Liver (tissue), 9 donors: Measurements from ENCODE around the gene UNC79. TPM values are rescaled to one million over a fixed set of nuclear protein-coding genes. Genes with fewer than 3 reads are reported as not detected.

Source experiments
- DNase-seq: peaks from one replicate; pipeline ENCODE4 v3.0.0-alpha.2; 2017; ENCODE audit warnings: low spot score
- H3K27ac ChIP-seq, 2 donors: one replicate each; pipeline ENCODE4 v1.7.0; 2013; ENCODE audit warnings: inconsistent platforms in 2 of 2, low read length in 2 of 2, control low read depth in 1 of 2, low read depth in 1 of 2, mild to moderate bottlenecking in 1 of 2
- H3K27me3 ChIP-seq, 4 donors: one replicate each; pipeline versions ENCODE4 v1.6.1 to v1.7.0; 2013; ENCODE audit warnings: low read length in 3 of 4, inconsistent platforms in 1 of 4, mild to moderate bottlenecking in 1 of 4, moderate library complexity in 1 of 4; ENCODE audit not compliant: control insufficient read depth in 4 of 4, insufficient read depth in 4 of 4
- H3K36me3 ChIP-seq, 4 donors: one replicate each; pipeline versions ENCODE4 v1.6.1 to v1.7.0; 2013; ENCODE audit warnings: low read length in 3 of 4, mild to moderate bottlenecking in 3 of 4, low read depth in 1 of 4, moderate library complexity in 1 of 4; ENCODE audit not compliant: control insufficient read depth in 4 of 4, insufficient read depth in 3 of 4
- H3K4me1 ChIP-seq, 4 donors: one replicate each; pipeline versions ENCODE4 v1.6.1 to v1.7.0; 2013; ENCODE audit warnings: low read length in 3 of 4, mild to moderate bottlenecking in 3 of 4, moderate library complexity in 1 of 4; ENCODE audit not compliant: control insufficient read depth in 4 of 4, insufficient read depth in 4 of 4
- H3K4me3 ChIP-seq, 3 donors: one replicate each; pipeline versions ENCODE4 v1.6.1 to v1.7.0; 2013; ENCODE audit warnings: low read length in 3 of 3, control low read depth in 1 of 3, low read depth in 1 of 3, mild to moderate bottlenecking in 1 of 3
- H3K9ac ChIP-seq, 2 donors: one replicate each; pipeline ENCODE4 v1.7.0; 2013; ENCODE audit warnings: low read length in 2 of 2, mild to moderate bottlenecking in 2 of 2, moderate library complexity in 2 of 2, control low read depth in 1 of 2, low read depth in 1 of 2
- H3K9me3 ChIP-seq, 4 donors: one replicate each; pipeline versions ENCODE4 v1.6.1 to v1.7.0; 2013; ENCODE audit warnings: low read length in 3 of 4; ENCODE audit not compliant: control insufficient read depth in 4 of 4
- CTCF ChIP-seq: fragments of 150-350 bp; IDR thresholded peaks from 2 replicates; pipeline ENCODE4 v1.5.1; 2017; ENCODE audit warnings: improper control_type of control experiment, low read depth, low read length; ENCODE audit not compliant: missing input control
- EGR1 ChIP-seq, 2 donors: IDR thresholded peaks; 2 replicates each; pipeline ENCODE4 v1.6.1; 2016 to 2018; ENCODE audit warnings: antibody characterized with exemption in 2 of 2, low read depth in 2 of 2
- FOXA1 ChIP-seq: IDR thresholded peaks from 2 replicates; pipeline ENCODE4 v1.6.1; 2016; ENCODE audit warnings: antibody characterized with exemption
- FOXA2 ChIP-seq: IDR thresholded peaks from 2 replicates; pipeline ENCODE4 v1.6.1; 2016; ENCODE audit warnings: antibody characterized with exemption
- HNF4G ChIP-seq: IDR thresholded peaks from 2 replicates; pipeline ENCODE4 v1.6.1; 2016; ENCODE audit warnings: antibody characterized with exemption
- JUND ChIP-seq, 2 donors: IDR thresholded peaks; 2 replicates each; pipeline ENCODE4 v1.6.1; 2016; ENCODE audit warnings: antibody characterized with exemption in 2 of 2
- NR2F2 ChIP-seq: IDR thresholded peaks from 2 replicates; pipeline ENCODE4 v1.6.1; 2016; ENCODE audit warnings: antibody characterized with exemption
- RAD21 ChIP-seq, 2 donors: IDR thresholded peaks; 2 replicates each; pipeline ENCODE4 v1.6.1; 2016; ENCODE audit warnings: antibody characterized with exemption in 2 of 2, mild to moderate bottlenecking in 2 of 2
- RXRA ChIP-seq, 2 donors: IDR thresholded peaks; 2 replicates each; pipeline ENCODE4 v1.6.1; 2017 to 2018; ENCODE audit warnings: antibody characterized with exemption in 2 of 2, mild to moderate bottlenecking in 1 of 2
- TAF1 ChIP-seq: conservative IDR thresholded peaks from 2 replicates; pipeline ENCODE4 v1.6.1; 2016; ENCODE audit warnings: antibody characterized with exemption, mild to moderate bottlenecking
- YY1 ChIP-seq: IDR thresholded peaks from 2 replicates; pipeline ENCODE4 v1.6.1; 2016; ENCODE audit warnings: antibody characterized with exemption, mild to moderate bottlenecking
- WGBS: extraction: QIAGEN DNeasy Blood & Tissue Kit; methylation state at CpG from one replicate; pipeline ENCODE4 v1.1.7; 2013; 5-methylcytosine and 5-hydroxymethylcytosine counted together
- polyA plus RNA-seq, 2 donors: library from polyadenylated mRNA; stranded (reverse) in 1 of 2; unstranded in 1 of 2; fragments of 200-250 nt in 1 of 2; fragments of >200 nt in 1 of 2; fragmentation: Nextera tagmentation in 1 of 2; extraction: Ambion mirVana in 1 of 2; gene quantifications; one replicate each; pipeline versions ENCODE4 v1.2.1 to v1.2.3, GENCODE V29; 2013 to 2015
- total RNA-seq, 2 donors: library from RNA; depleted of rRNA; stranded (reverse); fragments of >200 nt; gene quantifications; one replicate each; pipeline ENCODE4 v1.2.3, GENCODE V29; 2014
- TF ChIP-seq, protein P1 (sequence below): IDR thresholded peaks from 2 replicates; pipeline ENCODE4 v1.6.1; 2016; ENCODE audit warnings: antibody characterized with exemption
- TF ChIP-seq, protein P2 (sequence below): IDR thresholded peaks from 2 replicates; pipeline ENCODE4 v1.6.1; 2016; ENCODE audit warnings: antibody characterized with exemption
- TF ChIP-seq, protein P3 (sequence below): IDR thresholded peaks from 2 replicates; pipeline ENCODE4 v1.6.1; 2016; ENCODE audit warnings: antibody characterized with exemption
- donor health status: healthy.
- donor health status: healthy.
- donor health status: healthy.
- donor health status: healthy.
- donor health status: healthy.

The UNC79 gene
- total and polyA plus RNA-seq, 4 donors = 0.01 to 0.08 (median 0.05) TPM; not detected in 1

DNA sequence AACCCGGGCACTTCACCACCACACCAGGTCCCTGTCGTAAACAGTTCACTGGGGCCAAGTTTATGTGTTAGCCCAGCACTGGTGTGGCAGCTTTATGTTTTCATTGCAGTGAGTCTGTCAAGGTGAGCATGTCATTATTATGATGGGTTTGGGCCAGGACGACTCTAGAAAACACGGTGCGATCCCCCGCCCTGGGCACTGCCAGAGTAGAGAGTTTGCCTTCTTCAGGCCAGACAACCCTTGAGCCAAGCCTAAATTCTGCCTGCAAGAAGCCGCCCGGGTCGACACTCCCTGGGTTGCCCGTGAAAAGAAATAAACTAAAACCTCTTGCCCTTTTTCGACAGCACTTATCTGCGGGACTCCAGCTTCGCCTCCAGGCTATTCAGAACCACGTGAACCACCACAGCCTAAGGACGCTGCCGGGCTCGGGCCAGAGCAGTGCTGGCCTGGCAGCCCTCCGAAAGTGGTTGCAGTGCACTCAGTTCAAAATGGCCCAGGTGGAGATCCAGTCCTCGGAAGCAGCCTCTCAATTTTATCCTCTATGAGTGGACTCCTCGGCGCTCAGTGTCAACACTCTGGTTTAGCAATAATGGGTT, 275.7 kb downstream of the UNC79 start:
- H3K4me1 ChIP-seq = no peaks in the 10 kb centered on the region
- H3K9ac ChIP-seq = no peak overlapping the region
- no peaks in the 10 kb centered on the region for H3K27me3 ChIP-seq
- no peaks in the 10 kb centered on the region for H3K9me3 ChIP-seq
- H3K4me3 ChIP-seq = no peak overlapping the region
- 87% methylated on average over 21 of the region's 21 CpGs for WGBS
- TF ChIP-seq YY1 (no peak), FOXA1 (no peak), RXRA (IDR thresholded peaks at IDR 0.05) (no peak), RAD21 (IDR thresholded peaks at IDR 0.05) (no peak)
- TF ChIP-seq, protein P1, sequence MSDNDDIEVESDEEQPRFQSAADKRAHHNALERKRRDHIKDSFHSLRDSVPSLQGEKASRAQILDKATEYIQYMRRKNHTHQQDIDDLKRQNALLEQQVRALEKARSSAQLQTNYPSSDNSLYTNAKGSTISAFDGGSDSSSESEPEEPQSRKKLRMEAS = no peak
- DNase-seq = no peak
- H3K36me3 ChIP-seq = no peaks in the 10 kb centered on the region
- no peak overlapping the region for H3K27ac ChIP-seq

GRCh38 chr14:93707475-93707874, 276.7 kb downstream of the UNC79 start:
- no peaks in the 10 kb centered on the region for H3K4me1 ChIP-seq
- no peak overlapping the region for H3K4me3 ChIP-seq
- no peak overlapping the region for H3K27ac ChIP-seq
- no peaks in the 10 kb centered on the region for H3K9me3 ChIP-seq
- no peaks in the 10 kb centered on the region for H3K36me3 ChIP-seq
- WGBS = 69% methylated on average over 3 of the region's 3 CpGs
- no peaks in the 10 kb centered on the region for H3K27me3 ChIP-seq
- no peak for DNase-seq
- no peak overlapping the region for H3K9ac ChIP-seq
- TF ChIP-seq, protein P2, sequence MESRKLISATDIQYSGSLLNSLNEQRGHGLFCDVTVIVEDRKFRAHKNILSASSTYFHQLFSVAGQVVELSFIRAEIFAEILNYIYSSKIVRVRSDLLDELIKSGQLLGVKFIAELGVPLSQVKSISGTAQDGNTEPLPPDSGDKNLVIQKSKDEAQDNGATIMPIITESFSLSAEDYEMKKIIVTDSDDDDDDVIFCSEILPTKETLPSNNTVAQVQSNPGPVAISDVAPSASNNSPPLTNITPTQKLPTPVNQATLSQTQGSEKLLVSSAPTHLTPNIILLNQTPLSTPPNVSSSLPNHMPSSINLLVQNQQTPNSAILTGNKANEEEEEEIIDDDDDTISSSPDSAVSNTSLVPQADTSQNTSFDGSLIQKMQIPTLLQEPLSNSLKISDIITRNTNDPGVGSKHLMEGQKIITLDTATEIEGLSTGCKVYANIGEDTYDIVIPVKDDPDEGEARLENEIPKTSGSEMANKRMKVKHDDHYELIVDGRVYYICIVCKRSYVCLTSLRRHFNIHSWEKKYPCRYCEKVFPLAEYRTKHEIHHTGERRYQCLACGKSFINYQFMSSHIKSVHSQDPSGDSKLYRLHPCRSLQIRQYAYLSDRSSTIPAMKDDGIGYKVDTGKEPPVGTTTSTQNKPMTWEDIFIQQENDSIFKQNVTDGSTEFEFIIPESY = no peak
- TF ChIP-seq JUND (IDR thresholded peaks at IDR 0.05) (no peak), RAD21 (IDR thresholded peaks at IDR 0.05) (no peak), NR2F2 (no peak), YY1 (no peak), HNF4G (no peak), RXRA (IDR thresholded peaks at IDR 0.05) (no peak), CTCF (no peak), FOXA2 (no peak), TAF1 (no peak), EGR1 (IDR thresholded peaks at IDR 0.05; ENCODE audit: low read depth in 2 of 2) (no peak)
- TF ChIP-seq, protein P1 = no peak
- TF ChIP-seq, protein P3, sequence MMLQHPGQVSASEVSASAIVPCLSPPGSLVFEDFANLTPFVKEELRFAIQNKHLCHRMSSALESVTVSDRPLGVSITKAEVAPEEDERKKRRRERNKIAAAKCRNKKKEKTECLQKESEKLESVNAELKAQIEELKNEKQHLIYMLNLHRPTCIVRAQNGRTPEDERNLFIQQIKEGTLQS = no peak

DNA sequence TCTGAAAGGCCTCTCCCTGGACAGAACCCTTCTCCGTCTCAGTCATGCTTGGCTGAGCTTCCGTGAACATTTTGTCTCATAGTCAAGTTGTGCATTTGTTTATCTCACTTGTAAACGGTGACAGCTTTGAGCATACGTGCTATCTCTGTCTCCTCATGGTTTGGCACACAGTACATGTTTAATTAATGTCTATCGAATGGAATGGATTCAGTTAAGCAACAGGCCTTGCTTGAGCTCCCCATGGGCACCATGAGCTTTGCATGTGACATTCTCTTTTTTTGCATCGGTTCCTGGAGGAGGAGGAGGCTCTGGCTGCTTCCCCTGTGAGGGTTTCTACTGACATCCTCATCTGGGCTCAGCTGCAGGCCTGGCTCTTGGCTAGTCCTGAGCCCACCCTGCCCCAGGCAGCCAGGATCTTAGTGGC, 277.6 kb downstream of the UNC79 start:
- no peak overlapping the region for H3K27ac ChIP-seq
- no peaks in the 10 kb centered on the region for H3K27me3 ChIP-seq
- 72% methylated on average over 6 of the region's 6 CpGs for WGBS
- H3K4me1 ChIP-seq = no peaks in the 10 kb centered on the region
- no peak for DNase-seq
- no peak for TF ChIP-seq FOXA2
- TF ChIP-seq, protein P2 = no peak
- no peak for TF ChIP-seq RAD21 (IDR thresholded peaks at IDR 0.05)
- no peak for TF ChIP-seq RXRA (IDR thresholded peaks at IDR 0.05)
- no peak for TF ChIP-seq JUND (IDR thresholded peaks at IDR 0.05)
- TF ChIP-seq YY1 = no peak
- TF ChIP-seq, protein P1 = no peak
- TF ChIP-seq NR2F2 = no peak
- no peak overlapping the region for H3K9ac ChIP-seq
- no peak overlapping the region for H3K4me3 ChIP-seq
- no peaks in the 10 kb centered on the region for H3K36me3 ChIP-seq
- no peaks in the 10 kb centered on the region for H3K9me3 ChIP-seq
